Measurements from ENCODE around the gene SEPTIN5. TPM values are rescaled to one million over a fixed set of nuclear protein-coding genes. Genes with fewer than 3 reads are reported as not detected.

SEPTIN5 gene
- total and polyA plus RNA-seq, 2 experiments from 2014 or later: 4.3 to 17.2 TPM

GRCh38 chr22:19673660-19674059 is 40.6 kb upstream of the SEPTIN5 start:
- no peak overlapping the region for H3K4me3 ChIP-seq
- H3K4me3 Mint-ChIP-seq: no peak overlapping the region
- ATAC-seq: no peak
- no peak overlapping the region for H3K27ac ChIP-seq (ENCODE audit: low read depth)
- no peaks in the 10 kb centered on the region for H3K79me2 ChIP-seq (replicated peaks; ENCODE audit: insufficient read depth)
- peaks cover 2% of the 10 kb centered on the region; the same call in 2 of the 3 replicates for H3K4me1 Mint-ChIP-seq
- H3K27ac Mint-ChIP-seq: no peak overlapping the region
- TF ChIP-seq EZH2phosphoT487 (IDR thresholded peaks at IDR 0.05; ENCODE audit: unreplicated experiment) (no peak), CREB1 (CRISPR knock-in tag; IDR thresholded peaks at IDR 0.05; ENCODE audit: low read depth) (no peak), EZH2 (IDR thresholded peaks at IDR 0.05; ENCODE audit: low read depth, unreplicated experiment) (no peak), CTCF (conservative IDR thresholded peaks at IDR 0.05; ENCODE audit: low read depth in 2 of 2) (no peak), ZNF331 (CRISPR knock-in tag; IDR thresholded peaks at IDR 0.05; ENCODE audit: low read depth) (no peak), STAT1 (IDR thresholded peaks at IDR 0.05; ENCODE audit: unreplicated experiment) (no peak), NANOG (IDR thresholded peaks at IDR 0.05; ENCODE audit: borderline replicate concordance) (no peak), ZNF114 (CRISPR knock-in tag; IDR thresholded peaks at IDR 0.05) (no peak), POLR2AphosphoS5 (IDR thresholded peaks at IDR 0.05; ENCODE audit: low read depth) (no peak), JUNB (IDR thresholded peaks at IDR 0.05; ENCODE audit: unreplicated experiment) (no peak)
- TF ChIP-seq, protein P1, sequence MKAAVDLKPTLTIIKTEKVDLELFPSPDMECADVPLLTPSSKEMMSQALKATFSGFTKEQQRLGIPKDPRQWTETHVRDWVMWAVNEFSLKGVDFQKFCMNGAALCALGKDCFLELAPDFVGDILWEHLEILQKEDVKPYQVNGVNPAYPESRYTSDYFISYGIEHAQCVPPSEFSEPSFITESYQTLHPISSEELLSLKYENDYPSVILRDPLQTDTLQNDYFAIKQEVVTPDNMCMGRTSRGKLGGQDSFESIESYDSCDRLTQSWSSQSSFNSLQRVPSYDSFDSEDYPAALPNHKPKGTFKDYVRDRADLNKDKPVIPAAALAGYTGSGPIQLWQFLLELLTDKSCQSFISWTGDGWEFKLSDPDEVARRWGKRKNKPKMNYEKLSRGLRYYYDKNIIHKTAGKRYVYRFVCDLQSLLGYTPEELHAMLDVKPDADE (IDR thresholded peaks at IDR 0.05): no peak
- TF ChIP-seq, protein P2, sequence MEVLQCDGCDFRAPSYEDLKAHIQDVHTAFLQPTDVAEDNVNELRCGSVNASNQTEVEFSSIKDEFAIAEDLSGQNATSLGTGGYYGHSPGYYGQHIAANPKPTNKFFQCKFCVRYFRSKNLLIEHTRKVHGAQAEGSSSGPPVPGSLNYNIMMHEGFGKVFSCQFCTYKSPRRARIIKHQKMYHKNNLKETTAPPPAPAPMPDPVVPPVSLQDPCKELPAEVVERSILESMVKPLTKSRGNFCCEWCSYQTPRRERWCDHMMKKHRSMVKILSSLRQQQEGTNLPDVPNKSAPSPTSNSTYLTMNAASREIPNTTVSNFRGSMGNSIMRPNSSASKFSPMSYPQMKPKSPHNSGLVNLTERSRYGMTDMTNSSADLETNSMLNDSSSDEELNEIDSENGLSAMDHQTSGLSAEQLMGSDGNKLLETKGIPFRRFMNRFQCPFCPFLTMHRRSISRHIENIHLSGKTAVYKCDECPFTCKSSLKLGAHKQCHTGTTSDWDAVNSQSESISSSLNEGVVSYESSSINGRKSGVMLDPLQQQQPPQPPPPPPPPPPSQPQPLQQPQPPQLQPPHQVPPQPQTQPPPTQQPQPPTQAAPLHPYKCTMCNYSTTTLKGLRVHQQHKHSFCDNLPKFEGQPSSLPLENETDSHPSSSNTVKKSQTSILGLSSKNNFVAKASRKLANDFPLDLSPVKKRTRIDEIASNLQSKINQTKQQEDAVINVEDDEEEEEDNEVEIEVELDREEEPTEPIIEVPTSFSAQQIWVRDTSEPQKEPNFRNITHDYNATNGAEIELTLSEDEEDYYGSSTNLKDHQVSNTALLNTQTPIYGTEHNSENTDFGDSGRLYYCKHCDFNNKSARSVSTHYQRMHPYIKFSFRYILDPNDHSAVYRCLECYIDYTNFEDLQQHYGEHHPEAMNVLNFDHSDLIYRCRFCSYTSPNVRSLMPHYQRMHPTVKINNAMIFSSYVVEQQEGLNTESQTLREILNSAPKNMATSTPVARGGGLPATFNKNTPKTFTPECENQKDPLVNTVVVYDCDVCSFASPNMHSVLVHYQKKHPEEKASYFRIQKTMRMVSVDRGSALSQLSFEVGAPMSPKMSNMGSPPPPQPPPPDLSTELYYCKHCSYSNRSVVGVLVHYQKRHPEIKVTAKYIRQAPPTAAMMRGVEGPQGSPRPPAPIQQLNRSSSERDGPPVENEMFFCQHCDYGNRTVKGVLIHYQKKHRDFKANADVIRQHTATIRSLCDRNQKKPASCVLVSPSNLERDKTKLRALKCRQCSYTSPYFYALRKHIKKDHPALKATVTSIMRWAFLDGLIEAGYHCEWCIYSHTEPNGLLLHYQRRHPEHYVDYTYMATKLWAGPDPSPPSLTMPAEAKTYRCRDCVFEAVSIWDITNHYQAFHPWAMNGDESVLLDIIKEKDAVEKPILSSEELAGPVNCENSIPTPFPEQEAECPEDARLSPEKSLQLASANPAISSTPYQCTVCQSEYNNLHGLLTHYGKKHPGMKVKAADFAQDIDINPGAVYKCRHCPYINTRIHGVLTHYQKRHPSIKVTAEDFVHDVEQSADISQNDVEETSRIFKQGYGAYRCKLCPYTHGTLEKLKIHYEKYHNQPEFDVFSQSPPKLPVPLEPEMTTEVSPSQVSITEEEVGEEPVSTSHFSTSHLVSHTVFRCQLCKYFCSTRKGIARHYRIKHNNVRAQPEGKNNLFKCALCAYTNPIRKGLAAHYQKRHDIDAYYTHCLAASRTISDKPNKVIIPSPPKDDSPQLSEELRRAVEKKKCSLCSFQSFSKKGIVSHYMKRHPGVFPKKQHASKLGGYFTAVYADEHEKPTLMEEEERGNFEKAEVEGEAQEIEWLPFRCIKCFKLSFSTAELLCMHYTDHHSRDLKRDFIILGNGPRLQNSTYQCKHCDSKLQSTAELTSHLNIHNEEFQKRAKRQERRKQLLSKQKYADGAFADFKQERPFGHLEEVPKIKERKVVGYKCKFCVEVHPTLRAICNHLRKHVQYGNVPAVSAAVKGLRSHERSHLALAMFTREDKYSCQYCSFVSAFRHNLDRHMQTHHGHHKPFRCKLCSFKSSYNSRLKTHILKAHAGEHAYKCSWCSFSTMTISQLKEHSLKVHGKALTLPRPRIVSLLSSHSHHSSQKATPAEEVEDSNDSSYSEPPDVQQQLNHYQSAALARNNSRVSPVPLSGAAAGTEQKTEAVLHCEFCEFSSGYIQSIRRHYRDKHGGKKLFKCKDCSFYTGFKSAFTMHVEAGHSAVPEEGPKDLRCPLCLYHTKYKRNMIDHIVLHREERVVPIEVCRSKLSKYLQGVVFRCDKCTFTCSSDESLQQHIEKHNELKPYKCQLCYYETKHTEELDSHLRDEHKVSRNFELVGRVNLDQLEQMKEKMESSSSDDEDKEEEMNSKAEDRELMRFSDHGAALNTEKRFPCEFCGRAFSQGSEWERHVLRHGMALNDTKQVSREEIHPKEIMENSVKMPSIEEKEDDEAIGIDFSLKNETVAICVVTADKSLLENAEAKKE (CRISPR knock-in tag; IDR thresholded peaks at IDR 0.05): no peak
- TF ChIP-seq, protein P3, sequence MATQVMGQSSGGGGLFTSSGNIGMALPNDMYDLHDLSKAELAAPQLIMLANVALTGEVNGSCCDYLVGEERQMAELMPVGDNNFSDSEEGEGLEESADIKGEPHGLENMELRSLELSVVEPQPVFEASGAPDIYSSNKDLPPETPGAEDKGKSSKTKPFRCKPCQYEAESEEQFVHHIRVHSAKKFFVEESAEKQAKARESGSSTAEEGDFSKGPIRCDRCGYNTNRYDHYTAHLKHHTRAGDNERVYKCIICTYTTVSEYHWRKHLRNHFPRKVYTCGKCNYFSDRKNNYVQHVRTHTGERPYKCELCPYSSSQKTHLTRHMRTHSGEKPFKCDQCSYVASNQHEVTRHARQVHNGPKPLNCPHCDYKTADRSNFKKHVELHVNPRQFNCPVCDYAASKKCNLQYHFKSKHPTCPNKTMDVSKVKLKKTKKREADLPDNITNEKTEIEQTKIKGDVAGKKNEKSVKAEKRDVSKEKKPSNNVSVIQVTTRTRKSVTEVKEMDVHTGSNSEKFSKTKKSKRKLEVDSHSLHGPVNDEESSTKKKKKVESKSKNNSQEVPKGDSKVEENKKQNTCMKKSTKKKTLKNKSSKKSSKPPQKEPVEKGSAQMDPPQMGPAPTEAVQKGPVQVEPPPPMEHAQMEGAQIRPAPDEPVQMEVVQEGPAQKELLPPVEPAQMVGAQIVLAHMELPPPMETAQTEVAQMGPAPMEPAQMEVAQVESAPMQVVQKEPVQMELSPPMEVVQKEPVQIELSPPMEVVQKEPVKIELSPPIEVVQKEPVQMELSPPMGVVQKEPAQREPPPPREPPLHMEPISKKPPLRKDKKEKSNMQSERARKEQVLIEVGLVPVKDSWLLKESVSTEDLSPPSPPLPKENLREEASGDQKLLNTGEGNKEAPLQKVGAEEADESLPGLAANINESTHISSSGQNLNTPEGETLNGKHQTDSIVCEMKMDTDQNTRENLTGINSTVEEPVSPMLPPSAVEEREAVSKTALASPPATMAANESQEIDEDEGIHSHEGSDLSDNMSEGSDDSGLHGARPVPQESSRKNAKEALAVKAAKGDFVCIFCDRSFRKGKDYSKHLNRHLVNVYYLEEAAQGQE (IDR thresholded peaks at IDR 0.05; ENCODE audit: unreplicated experiment): no peak
- peaks cover 6% of the 10 kb centered on the region; the same call in 2 of the 3 replicates for H3K9me3 Mint-ChIP-seq
- peaks cover 3% of the 10 kb centered on the region; the same call in 1 of the 2 replicates for H3K4me1 ChIP-seq (ENCODE audit: insufficient read depth)
- DNase-seq (ENCODE audit: low spot score): no peak
- H4K20me1 ChIP-seq (replicated peaks; ENCODE audit: insufficient read depth): no peaks in the 10 kb centered on the region
- H3K27me3 Mint-ChIP-seq (ENCODE audit: insufficient read depth, low read depth, poor library complexity): peaks cover 7% of the 10 kb centered on the region
- no peak overlapping the region for H2AFZ ChIP-seq
- no peaks in the 10 kb centered on the region for H3K36me3 Mint-ChIP-seq (ENCODE audit: low read depth)
- no peak overlapping the region for H3K4me2 ChIP-seq
- H3K9me2 ChIP-seq (ENCODE audit: insufficient read depth): peaks cover 12% of the 10 kb centered on the region
- H3K36me3 ChIP-seq (ENCODE audit: insufficient read depth): no peaks in the 10 kb centered on the region
- H3F3A ChIP-seq (replicated peaks; ENCODE audit: low read depth): no peaks in the 10 kb centered on the region
- H3K27me3 ChIP-seq (ENCODE audit: insufficient read depth): no peaks in the 10 kb centered on the region
